Natural killer cell (primary cell): ENCODE data around the gene B4GALT7. TPM values are rescaled to one million over a fixed set of nuclear protein-coding genes. Genes with fewer than 3 reads are reported as not detected.

Source experiments
- ATAC-seq, 3 donors: fragments of 150-1000 bp in 2 of 3; fragments of 200-7000 bp in 1 of 3; cut with Tn5 transposase; 1 replicate in 1 of 3; 2 replicates in 2 of 3; pipeline ENCODE4 v1.10.0; 2021; ENCODE audit warnings: mild to moderate bottlenecking in 2 of 3, moderate library complexity in 2 of 3
- DNase-seq, 2 donors: peaks; one replicate each; pipeline versions ENCODE4 v3.0.0 to v3.0.0-alpha.2; 2013 to 2021; ENCODE audit warnings: mixed read lengths in 1 of 2
- H3K27ac ChIP-seq: one replicate; pipeline ENCODE4 v1.5.1; 2013; ENCODE audit warnings: mild to moderate bottlenecking, low read length
- H3K27me3 ChIP-seq: one replicate; pipeline ENCODE4 v1.6.1; 2013; ENCODE audit warnings: low read length; ENCODE audit not compliant: control insufficient read depth, insufficient read depth
- H3K36me3 ChIP-seq: one replicate; pipeline ENCODE4 v1.6.1; 2013; ENCODE audit warnings: low read length; ENCODE audit not compliant: control insufficient read depth, insufficient read depth
- H3K4me1 ChIP-seq: one replicate; pipeline ENCODE4 v1.6.1; 2013; ENCODE audit warnings: low read length; ENCODE audit not compliant: control insufficient read depth, insufficient read depth
- H3K4me3 ChIP-seq: one replicate; pipeline ENCODE4 v1.5.1; 2013; ENCODE audit warnings: low read length
- H3K9me3 ChIP-seq: one replicate; pipeline ENCODE4 v1.6.1; 2013; ENCODE audit warnings: low read length; ENCODE audit not compliant: control insufficient read depth, insufficient read depth
- H3K27ac Mint-ChIP-seq, 2 donors: one replicate each; pipeline ENCODE4 v1.8.0; 2022; ENCODE audit warnings: mild to moderate bottlenecking in 2 of 2, mixed read lengths in 2 of 2, moderate library complexity in 1 of 2
- H3K27me3 Mint-ChIP-seq, 2 donors: one replicate each; pipeline ENCODE4 v1.8.0; 2022; ENCODE audit warnings: low read depth in 2 of 2, mixed read lengths in 2 of 2
- H3K36me3 Mint-ChIP-seq: one replicate; pipeline ENCODE4 v1.8.0; 2022; ENCODE audit warnings: mixed read lengths
- H3K4me1 Mint-ChIP-seq, 2 donors: one replicate each; pipeline ENCODE4 v1.8.0; 2022; ENCODE audit warnings: mixed read lengths in 2 of 2
- H3K4me3 Mint-ChIP-seq: one replicate; pipeline ENCODE4 v1.8.0; 2022; ENCODE audit warnings: mild to moderate bottlenecking, moderate library complexity, mixed read lengths
- H3K9me3 Mint-ChIP-seq, 2 donors: one replicate each; pipeline ENCODE4 v1.8.0; 2022; ENCODE audit warnings: mixed read lengths in 2 of 2
- WGBS: methylation state at CpG from one replicate; pipeline ENCODE4 v1.1.7; 2013; ENCODE audit warnings: missing lambda C conversion rate; ENCODE audit not compliant: insufficient coverage; 5-methylcytosine and 5-hydroxymethylcytosine counted together
- intact Hi-C: fragments of 100-400 bp; cut with micrococcal nuclease; formaldehyde crosslinking; loops from one replicate; pipeline ENCODE4 v1.14.2; 2022
- total RNA-seq, 4 donors: library from RNA; stranded (reverse); fragments of 120-200 nt in 1 of 4; gene quantifications; one replicate each; pipeline versions ENCODE4 v1.2.3 to v1.2.4, GENCODE V29; 2013 to 2022
- TF ChIP-seq, protein P1 (sequence below): fragments of 200-600 bp; IDR thresholded peaks from one replicate; pipeline ENCODE4 v1.8.0; 2022; ENCODE audit warnings: antibody characterized with exemption

The B4GALT7 gene
- total RNA-seq, 3 donors from 2014 or later (not counting 1 experiment from before 2014, with no cell fraction given) = 28.7 to 38.5 (median 28.7) TPM

DNA sequence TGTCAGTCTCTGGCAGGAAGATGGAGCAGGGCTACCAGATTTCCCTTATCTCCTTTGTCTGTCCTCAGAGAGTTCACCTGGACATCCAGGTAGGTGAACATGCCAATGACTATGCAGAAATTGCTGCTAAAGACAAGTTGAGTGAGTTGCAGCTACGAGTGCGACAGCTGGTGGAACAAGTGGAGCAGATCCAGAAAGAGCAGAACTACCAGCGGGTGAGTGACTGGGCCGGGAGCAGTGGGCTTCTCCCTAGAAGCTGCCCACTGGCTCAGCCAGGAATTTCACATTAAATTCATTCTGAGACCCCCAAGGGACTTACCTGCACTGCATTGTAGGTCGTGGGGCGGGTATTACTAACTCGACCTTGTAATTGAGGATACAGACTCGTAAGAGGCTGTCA lies 5.9 kb upstream of the B4GALT7 start:
- DNase-seq (no peak), ATAC-seq (no peak)
- H3K9me3 Mint-ChIP-seq = no peaks in the 10 kb centered on the region
- H3K9me3 ChIP-seq = no peaks in the 10 kb centered on the region
- 96% methylated on average over 8 of the region's 8 CpGs for WGBS
- H3K4me1 Mint-ChIP-seq = peaks cover 32 to 34% of the 10 kb centered on the region in 2 donors
- no peak overlapping the region for H3K27ac ChIP-seq
- peaks cover 6 to 7% of the 10 kb centered on the region in 2 donors for H3K27me3 Mint-ChIP-seq
- peaks cover 5% of the 10 kb centered on the region for H3K36me3 Mint-ChIP-seq
- H3K4me1 ChIP-seq = peaks cover 21% of the 10 kb centered on the region
- H3K4me3 Mint-ChIP-seq = peak overlapping the region; percentile 6
- TF ChIP-seq, protein P1, sequence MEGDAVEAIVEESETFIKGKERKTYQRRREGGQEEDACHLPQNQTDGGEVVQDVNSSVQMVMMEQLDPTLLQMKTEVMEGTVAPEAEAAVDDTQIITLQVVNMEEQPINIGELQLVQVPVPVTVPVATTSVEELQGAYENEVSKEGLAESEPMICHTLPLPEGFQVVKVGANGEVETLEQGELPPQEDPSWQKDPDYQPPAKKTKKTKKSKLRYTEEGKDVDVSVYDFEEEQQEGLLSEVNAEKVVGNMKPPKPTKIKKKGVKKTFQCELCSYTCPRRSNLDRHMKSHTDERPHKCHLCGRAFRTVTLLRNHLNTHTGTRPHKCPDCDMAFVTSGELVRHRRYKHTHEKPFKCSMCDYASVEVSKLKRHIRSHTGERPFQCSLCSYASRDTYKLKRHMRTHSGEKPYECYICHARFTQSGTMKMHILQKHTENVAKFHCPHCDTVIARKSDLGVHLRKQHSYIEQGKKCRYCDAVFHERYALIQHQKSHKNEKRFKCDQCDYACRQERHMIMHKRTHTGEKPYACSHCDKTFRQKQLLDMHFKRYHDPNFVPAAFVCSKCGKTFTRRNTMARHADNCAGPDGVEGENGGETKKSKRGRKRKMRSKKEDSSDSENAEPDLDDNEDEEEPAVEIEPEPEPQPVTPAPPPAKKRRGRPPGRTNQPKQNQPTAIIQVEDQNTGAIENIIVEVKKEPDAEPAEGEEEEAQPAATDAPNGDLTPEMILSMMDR = no peak
- H3K27me3 ChIP-seq = no peaks in the 10 kb centered on the region
- peaks cover 31% of the 10 kb centered on the region for H3K36me3 ChIP-seq
- no peak overlapping the region for H3K4me3 ChIP-seq
- intact Hi-C loops = no loop called here
- H3K27ac Mint-ChIP-seq = no peak overlapping the region

DNA sequence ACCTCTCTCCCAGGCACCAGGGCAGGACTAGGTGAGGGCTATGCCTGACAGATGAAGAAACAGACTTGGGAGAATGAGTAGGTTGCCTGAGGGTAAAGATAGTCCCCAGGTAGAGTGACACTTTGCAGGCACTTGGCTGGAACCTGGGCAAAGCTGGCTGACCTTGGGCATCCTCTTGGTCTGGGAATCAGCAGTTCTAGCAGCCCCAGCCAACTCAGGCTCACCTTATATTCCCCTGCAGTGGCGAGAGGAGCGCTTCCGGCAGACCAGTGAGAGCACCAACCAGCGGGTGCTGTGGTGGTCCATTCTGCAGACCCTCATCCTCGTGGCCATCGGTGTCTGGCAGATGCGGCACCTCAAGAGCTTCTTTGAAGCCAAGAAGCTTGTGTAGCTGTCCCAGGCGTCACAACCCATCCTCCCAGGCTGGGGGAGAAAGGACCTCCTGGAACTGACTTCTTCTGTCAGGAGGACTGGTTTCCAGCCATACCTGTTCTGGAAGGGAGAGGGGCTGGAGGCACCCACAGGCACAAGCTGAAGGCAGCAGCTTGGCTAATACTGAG lies 4.8 kb upstream of the B4GALT7 start:
- Histone ChIP-seq H3K36me3 (peaks cover 31% of the 10 kb centered on the region), H3K9me3 (no peaks in the 10 kb centered on the region), H3K27ac (no peak overlapping the region), H3K27me3 (no peaks in the 10 kb centered on the region), H3K4me1 (peaks cover 27% of the 10 kb centered on the region), H3K4me3 (no peak overlapping the region)
- Mint-ChIP-seq H3K9me3 (no peaks in the 10 kb centered on the region), H3K4me1 (peaks cover 34 to 37% of the 10 kb centered on the region in 2 donors), H3K4me3 (no peak overlapping the region), H3K36me3 (peaks cover 5% of the 10 kb centered on the region), H3K27me3 (peaks cover 4 to 6% of the 10 kb centered on the region in 2 donors), H3K27ac (no peak overlapping the region)
- over 99% methylated on average over 8 of the region's 8 CpGs for WGBS
- intact Hi-C loops = no loop called here
- ATAC-seq (no peak), DNase-seq (no peak)
- TF ChIP-seq, protein P1 = no peak

DNA sequence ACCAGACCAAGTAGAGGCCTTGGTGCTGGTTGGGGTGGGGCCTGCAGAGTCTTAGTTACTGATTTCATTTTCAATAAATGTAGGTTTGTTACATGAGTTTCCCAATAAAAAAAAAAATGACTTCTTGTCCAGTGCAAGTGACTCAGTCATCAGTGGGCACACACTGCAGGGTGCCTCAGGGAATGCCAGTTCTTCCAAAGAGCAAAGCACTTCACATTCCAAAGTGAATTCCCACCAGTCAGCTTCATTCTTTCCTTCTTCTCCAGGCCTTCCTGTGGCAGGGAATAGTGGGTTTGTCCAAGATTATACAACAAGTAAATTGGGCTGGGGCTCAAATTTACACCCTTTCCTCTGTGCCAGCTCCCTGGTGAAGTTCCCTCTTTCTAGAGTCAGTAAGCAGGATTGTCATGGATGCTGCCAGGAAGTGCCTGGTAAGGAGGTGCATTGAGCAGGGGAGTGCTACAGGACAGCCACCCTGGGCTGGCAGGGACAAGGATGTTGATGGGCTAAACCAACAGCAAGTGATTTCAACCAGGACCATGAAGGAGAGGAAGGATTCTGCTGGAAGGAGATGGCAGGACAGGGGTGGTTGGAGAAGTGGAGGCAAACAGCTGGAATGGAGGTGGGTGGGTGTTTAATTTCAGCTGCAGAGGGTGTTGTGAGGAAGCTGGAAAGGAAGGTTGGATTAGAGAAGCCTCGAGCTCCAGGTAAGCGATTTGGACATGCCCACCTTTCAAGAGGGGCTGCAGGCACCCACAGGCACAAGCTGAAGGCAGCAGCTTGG lies 3.7 kb upstream of the B4GALT7 start:
- H3K36me3 Mint-ChIP-seq = peaks cover 5% of the 10 kb centered on the region
- Histone ChIP-seq H3K9me3 (no peaks in the 10 kb centered on the region), H3K4me1 (peaks cover 35% of the 10 kb centered on the region), H3K27me3 (no peaks in the 10 kb centered on the region), H3K4me3 (no peak overlapping the region), H3K27ac (no peak overlapping the region), H3K36me3 (peaks cover 31% of the 10 kb centered on the region)
- H3K9me3 Mint-ChIP-seq = no peaks in the 10 kb centered on the region
- WGBS = 100% methylated on average over 2 of the region's 2 CpGs
- peaks cover 43 to 47% of the 10 kb centered on the region in 2 donors for H3K4me1 Mint-ChIP-seq
- no peaks in the 10 kb centered on the region for H3K27me3 Mint-ChIP-seq
- no peak overlapping the region for H3K4me3 Mint-ChIP-seq
- H3K27ac Mint-ChIP-seq = no peak overlapping the region
- ATAC-seq (no peak), DNase-seq (no peak)
- TF ChIP-seq, protein P1 = no peak
- intact Hi-C loops = no loop called here
